Measurements from ENCODE around the gene MAPK12.

GRCh38 chr22:50253046-50253915 lies 8.2 kb downstream of the MAPK12 start:
- TF ChIP-seq CTCF (IDR thresholded peaks at IDR 0.05) = no peak
- TF ChIP-seq POLR2A (IDR thresholded peaks at IDR 0.05) = no peak
